ENCODE results near the gene CDH4.
"Not testable (repeated sequence)": the region's sequence is repeated elsewhere in the genome, so short reads cannot be mapped to it uniquely, and the experiment has no call there.

The CDH4 gene

GRCh38 chr20:61979090-61979489 is 727.0 kb downstream of the CDH4 start:
- DNase-seq = no peak

- no peak for DNase-seq
Measured at GRCh38 chr20:61979701-61980635, 727.9 kb downstream of the CDH4 start.

- no peak for DNase-seq
Measured at GRCh38 chr20:61980647-61981583, 728.9 kb downstream of the CDH4 start.

- not testable (repeated sequence) for DNase-seq
Measured at GRCh38 chr20:61981691-61982090, 729.6 kb downstream of the CDH4 start.

- DNase-seq = no peak
Measured at GRCh38 chr20:61982191-61982950, 730.3 kb downstream of the CDH4 start.

- DNase-seq = no peak
Measured at GRCh38 chr20:61982951-61983315, 730.9 kb downstream of the CDH4 start.

- DNase-seq = no peak
Measured at GRCh38 chr20:61983965-61984364, 731.9 kb downstream of the CDH4 start.

GRCh38 chr20:61984431-61984830 is 732.4 kb downstream of the CDH4 start:
- not testable (repeated sequence) for DNase-seq

- no peak for DNase-seq
Measured at GRCh38 chr20:61985096-61985495, 733.0 kb downstream of the CDH4 start.

GRCh38 chr20:61986762-61987321 is 734.8 kb downstream of the CDH4 start:
- DNase-seq = no peak

- no peak for DNase-seq
Measured at GRCh38 chr20:61988665-61989064, 736.6 kb downstream of the CDH4 start.

- no peak for DNase-seq
Measured at GRCh38 chr20:61989741-61990140, 737.7 kb downstream of the CDH4 start.
